Measurements from ENCODE around the gene TFEB. TPM values are rescaled to one million over a fixed set of nuclear protein-coding genes. Genes with fewer than 3 reads are reported as not detected.

The TFEB gene
- total RNA-seq, 2 donors from 2014 or later = 4.9 to 10.1 TPM

DNA sequence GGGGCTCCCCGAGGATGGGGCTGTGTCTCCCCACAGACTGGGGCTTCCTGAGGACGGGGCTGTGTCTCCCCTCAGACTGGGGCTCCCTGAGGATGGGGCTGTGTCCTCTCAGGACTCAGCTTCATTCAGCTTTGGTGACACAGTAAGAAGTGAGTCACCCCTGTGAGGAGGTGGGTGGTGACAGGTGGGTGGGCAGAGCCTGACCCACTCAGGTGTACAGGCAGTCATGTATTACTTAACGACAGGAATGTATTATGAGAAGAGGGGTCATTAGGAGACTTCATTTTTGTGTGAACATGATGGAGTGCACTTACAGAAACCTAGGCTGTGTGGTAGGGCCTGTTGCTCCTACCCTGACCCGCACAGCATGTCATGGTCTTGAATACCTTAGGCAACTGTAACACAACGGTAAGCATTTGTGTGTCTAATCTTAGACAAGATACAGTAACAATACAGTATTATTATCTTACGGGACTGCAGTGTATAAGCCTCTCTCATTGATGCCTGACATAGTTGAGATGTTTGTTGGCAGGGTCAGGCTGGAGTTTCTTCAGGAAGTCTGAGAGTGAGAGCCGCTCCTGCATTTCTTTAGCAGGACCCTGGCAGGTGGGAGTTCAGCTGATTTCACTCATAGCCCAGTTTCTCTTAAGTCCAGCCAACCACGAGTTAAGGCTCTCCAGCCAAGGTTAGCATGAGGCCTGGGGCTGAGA is 22.7 kb upstream of the TFEB start:
- TF ChIP-seq, protein P1, sequence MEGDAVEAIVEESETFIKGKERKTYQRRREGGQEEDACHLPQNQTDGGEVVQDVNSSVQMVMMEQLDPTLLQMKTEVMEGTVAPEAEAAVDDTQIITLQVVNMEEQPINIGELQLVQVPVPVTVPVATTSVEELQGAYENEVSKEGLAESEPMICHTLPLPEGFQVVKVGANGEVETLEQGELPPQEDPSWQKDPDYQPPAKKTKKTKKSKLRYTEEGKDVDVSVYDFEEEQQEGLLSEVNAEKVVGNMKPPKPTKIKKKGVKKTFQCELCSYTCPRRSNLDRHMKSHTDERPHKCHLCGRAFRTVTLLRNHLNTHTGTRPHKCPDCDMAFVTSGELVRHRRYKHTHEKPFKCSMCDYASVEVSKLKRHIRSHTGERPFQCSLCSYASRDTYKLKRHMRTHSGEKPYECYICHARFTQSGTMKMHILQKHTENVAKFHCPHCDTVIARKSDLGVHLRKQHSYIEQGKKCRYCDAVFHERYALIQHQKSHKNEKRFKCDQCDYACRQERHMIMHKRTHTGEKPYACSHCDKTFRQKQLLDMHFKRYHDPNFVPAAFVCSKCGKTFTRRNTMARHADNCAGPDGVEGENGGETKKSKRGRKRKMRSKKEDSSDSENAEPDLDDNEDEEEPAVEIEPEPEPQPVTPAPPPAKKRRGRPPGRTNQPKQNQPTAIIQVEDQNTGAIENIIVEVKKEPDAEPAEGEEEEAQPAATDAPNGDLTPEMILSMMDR (IDR thresholded peaks at IDR 0.05) = no peak
- TF ChIP-seq POLR2A (IDR thresholded peaks at IDR 0.05) = no peak
- Histone ChIP-seq H3K27me3 (no peaks in the 10 kb centered on the region), H3K36me3 (replicated peaks in 1 of 2; ENCODE audit: insufficient read depth in 1 of 2, low read depth in 2 of 2) (no peaks in the 10 kb centered on the region), H3K4me3 (no peak overlapping the region), H3K4me1 (no peaks in the 10 kb centered on the region), H3K27ac (no peak overlapping the region), H3K9me3 (no peaks in the 10 kb centered on the region)
- DNase-seq (no peak), ATAC-seq (no peak)
- 38 to 65% methylated on average over 3 to 8 of the region's 8 CpGs for WGBS, 2 donors
- intact Hi-C loops (cut with DNase I) = no loop called here

DNA sequence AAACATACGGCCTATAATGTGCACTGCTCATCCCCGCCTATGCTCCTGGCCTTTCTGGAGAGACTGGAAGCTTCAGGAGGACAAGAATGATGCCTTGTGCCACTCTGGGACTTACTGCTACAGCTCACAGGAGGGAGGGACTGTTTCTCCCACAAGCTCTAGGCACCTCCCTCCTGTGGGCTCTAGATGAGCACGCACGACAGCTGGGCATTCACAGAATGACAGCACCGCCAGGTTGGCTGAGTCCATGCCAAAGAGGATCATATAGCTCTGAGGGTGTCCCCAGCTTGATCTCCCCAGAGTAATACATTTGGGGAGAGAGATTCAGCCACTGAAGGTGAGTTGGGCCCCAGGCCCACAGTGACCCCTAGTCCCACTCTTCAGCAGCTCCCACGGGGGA is 21.9 kb upstream of the TFEB start:
- intact Hi-C loops (cut with DNase I) = no loop called here
- TF ChIP-seq, protein P1 (IDR thresholded peaks at IDR 0.05) = no peak
- no peak for TF ChIP-seq POLR2A (IDR thresholded peaks at IDR 0.05)

DNA sequence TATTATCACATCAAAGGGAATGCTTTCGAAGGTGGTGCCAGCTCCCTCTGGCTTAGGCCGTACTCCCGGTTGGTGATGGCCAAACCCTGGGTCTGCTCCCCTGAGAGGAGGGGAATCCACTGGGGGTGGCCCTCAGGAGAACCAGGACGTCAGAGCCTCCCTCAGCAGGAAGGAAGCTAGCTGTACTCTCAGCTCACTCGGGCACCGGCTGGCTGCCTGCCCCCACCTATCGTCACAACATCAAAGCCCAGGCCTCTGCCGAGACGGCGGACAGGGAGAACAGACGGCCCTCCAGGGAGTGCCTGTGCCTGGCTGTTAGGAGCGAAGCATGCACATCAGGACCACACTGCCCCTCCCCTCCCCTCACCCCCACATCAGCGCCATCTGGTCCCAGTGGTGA is 20.9 kb upstream of the TFEB start:
- 66 to 82% methylated on average over 13 of the region's 13 CpGs for WGBS, 2 donors
- no peak for DNase-seq
- Histone ChIP-seq H3K27me3 (no peaks in the 10 kb centered on the region), H3K4me3 (no peak overlapping the region), H3K9me3 (no peaks in the 10 kb centered on the region), H3K4me1 (no peaks in the 10 kb centered on the region), H3K27ac (no peak overlapping the region), H3K36me3 (replicated peaks in 1 of 2; ENCODE audit: insufficient read depth in 1 of 2, low read depth in 2 of 2) (no peaks in the 10 kb centered on the region)
- intact Hi-C loops (cut with DNase I) = no loop called here
- TF ChIP-seq POLR2A (IDR thresholded peaks at IDR 0.05) = no peak
- TF ChIP-seq, protein P1 (IDR thresholded peaks at IDR 0.05) = no peak
- ATAC-seq = no peak

More for the DNA sequence above, 21.9 kb upstream of the TFEB start:
- Histone ChIP-seq H3K27me3 (no peaks in the 10 kb centered on the region), H3K4me1 (no peaks in the 10 kb centered on the region), H3K4me3 (no peak overlapping the region), H3K36me3 (replicated peaks in 1 of 2; ENCODE audit: insufficient read depth in 1 of 2, low read depth in 2 of 2) (no peaks in the 10 kb centered on the region), H3K27ac (no peak overlapping the region), H3K9me3 (no peaks in the 10 kb centered on the region)
- WGBS, 2 donors = 59 to 79% methylated on average over 4 to 6 of the region's 6 CpGs
- ATAC-seq = no peak
- DNase-seq = no peak

DNA sequence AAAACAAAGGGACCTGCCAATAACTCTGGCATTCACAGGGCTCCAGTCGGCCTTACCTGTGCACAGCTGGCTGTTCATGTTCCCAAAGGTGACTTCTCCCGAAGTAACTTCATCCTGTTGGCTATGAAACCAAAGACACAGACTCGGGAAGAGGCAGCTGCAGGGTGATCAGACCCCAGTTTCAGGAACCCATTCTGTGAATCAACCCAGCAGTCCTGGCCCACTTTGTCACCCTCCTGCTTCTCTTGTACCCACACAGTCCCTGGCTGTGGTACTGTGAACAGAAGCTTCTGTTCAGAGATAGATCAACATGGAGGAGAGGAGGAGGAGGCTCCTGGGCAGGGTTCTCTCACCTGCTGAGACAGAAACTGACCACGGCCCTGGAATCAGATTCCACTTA is 20.5 kb upstream of the TFEB start:
- DNase-seq (no peak), ATAC-seq (no peak)
- intact Hi-C loops (cut with DNase I) = no loop called here
- Histone ChIP-seq H3K36me3 (replicated peaks in 1 of 2; ENCODE audit: insufficient read depth in 1 of 2, low read depth in 2 of 2) (no peaks in the 10 kb centered on the region), H3K9me3 (no peaks in the 10 kb centered on the region), H3K27me3 (no peaks in the 10 kb centered on the region), H3K27ac (no peak overlapping the region), H3K4me1 (no peaks in the 10 kb centered on the region), H3K4me3 (no peak overlapping the region)
- WGBS, 2 donors = 41 to 46% methylated on average over 3 to 4 of the region's 4 CpGs
- TF ChIP-seq, protein P1 (IDR thresholded peaks at IDR 0.05) = no peak
- TF ChIP-seq POLR2A (IDR thresholded peaks at IDR 0.05) = no peak

DNA sequence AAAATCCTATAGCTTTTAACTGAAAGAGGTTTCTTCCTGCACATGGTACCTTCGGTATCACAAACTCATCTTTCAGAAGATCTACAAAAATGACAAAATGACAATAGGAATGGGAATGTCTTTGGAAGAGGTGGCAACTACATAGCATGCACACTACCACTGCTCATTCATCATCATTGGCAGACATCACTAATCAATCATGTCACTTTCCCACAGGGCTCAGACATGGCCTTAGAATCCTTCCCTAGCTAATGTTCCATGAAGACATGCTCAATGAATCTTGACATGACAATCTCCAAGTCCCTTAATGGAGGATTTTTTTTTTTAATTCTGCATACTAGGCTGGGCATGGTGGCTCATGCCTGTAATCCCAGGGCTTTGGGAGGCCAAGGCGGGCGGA is 15.0 kb upstream of the TFEB start:
- Histone ChIP-seq H3K4me3 (no peak overlapping the region), H3K4me1 (peaks cover 11% of the 10 kb centered on the region), H3K36me3 (replicated peaks in 1 of 2; ENCODE audit: insufficient read depth in 1 of 2, low read depth in 2 of 2) (no peaks in the 10 kb centered on the region), H3K27ac (no peak overlapping the region), H3K9me3 (no peaks in the 10 kb centered on the region), H3K27me3 (no peaks in the 10 kb centered on the region)
- WGBS, 2 donors = 92 to 99% methylated on average over 3 of the region's 3 CpGs
- DNase-seq (no peak), ATAC-seq (no peak)
- TF ChIP-seq, protein P1 (IDR thresholded peaks at IDR 0.05) = no peak
- no peak for TF ChIP-seq POLR2A (IDR thresholded peaks at IDR 0.05)
- intact Hi-C loops (cut with DNase I) = no loop called here
